GM11168 (cell line): ENCODE results near the gene PHACTR1.

Source experiments
- in situ Hi-C: fragments of 300-500 bp; cut with MboI; formaldehyde crosslinking; loops from one replicate; pipeline ENCODE4 v1.12.0; 2022; ENCODE audit warnings: low sequenced_read_pairs; ENCODE audit not compliant: unreplicated experiment

The PHACTR1 gene

GRCh38 chr6:13089296-13089994 lies 372.9 kb downstream of the PHACTR1 start:
- in situ Hi-C loops: no loop called here

GRCh38 chr6:13091192-13091591 lies 374.6 kb downstream of the PHACTR1 start:
- in situ Hi-C loops: no loop called here

- in situ Hi-C loops: no loop called here
Measured at GRCh38 chr6:13094781-13095425, 378.3 kb downstream of the PHACTR1 start.

GRCh38 chr6:13096084-13096483 lies 379.5 kb downstream of the PHACTR1 start:
- in situ Hi-C loops: no loop called here

GRCh38 chr6:13097454-13097853 lies 380.9 kb downstream of the PHACTR1 start:
- in situ Hi-C loops: no loop called here

GRCh38 chr6:13098006-13098405 lies 381.4 kb downstream of the PHACTR1 start:
- in situ Hi-C loops: no loop called here

GRCh38 chr6:13098793-13099570 lies 382.4 kb downstream of the PHACTR1 start:
- in situ Hi-C loops: no loop called here

- in situ Hi-C loops: no loop called here
Measured at GRCh38 chr6:13099771-13100170, 383.2 kb downstream of the PHACTR1 start.

GRCh38 chr6:13101409-13101808 lies 384.8 kb downstream of the PHACTR1 start:
- in situ Hi-C loops: no loop called here

- in situ Hi-C loops: no loop called here
Measured at GRCh38 chr6:13101985-13102384, 385.4 kb downstream of the PHACTR1 start.

- in situ Hi-C loops: no loop called here
Measured at GRCh38 chr6:13103169-13103568, 386.6 kb downstream of the PHACTR1 start.

- in situ Hi-C loops: no loop called here
Measured at GRCh38 chr6:13105139-13105538, 388.6 kb downstream of the PHACTR1 start.

- in situ Hi-C loops: no loop called here
Measured at GRCh38 chr6:13112921-13113320, 396.4 kb downstream of the PHACTR1 start.

- in situ Hi-C loops: no loop called here
Measured at GRCh38 chr6:13113376-13113775, 396.8 kb downstream of the PHACTR1 start.

GRCh38 chr6:13113981-13114593 lies 397.5 kb downstream of the PHACTR1 start:
- in situ Hi-C loops: no loop called here

GRCh38 chr6:13116155-13116554 lies 399.6 kb downstream of the PHACTR1 start:
- in situ Hi-C loops: no loop called here

GRCh38 chr6:13117570-13117969 lies 401.0 kb downstream of the PHACTR1 start:
- in situ Hi-C loops: no loop called here

- in situ Hi-C loops: no loop called here
Measured at GRCh38 chr6:13119549-13119948, 403.0 kb downstream of the PHACTR1 start.

GRCh38 chr6:13120483-13121482 lies 404.2 kb downstream of the PHACTR1 start:
- in situ Hi-C loops: no loop called here

- in situ Hi-C loops: no loop called here
Measured at GRCh38 chr6:13124131-13124530, 407.6 kb downstream of the PHACTR1 start.
